ENCODE measurements around the gene NFIA. TPM values are rescaled to one million over a fixed set of nuclear protein-coding genes. Genes with fewer than 3 reads are reported as not detected.

Gene NFIA
- total and polyA plus RNA-seq, 9 of the 15 experiments (the other 6 are each of a cell fraction or from before 2014, with no cell fraction given), result 5.3 to 24.9 (median 9.8) TPM

- TF ChIP-seq ELF4 (CRISPR knock-in tag; IDR thresholded peaks at IDR 0.05) (0 out of 2 replicates have a peak, but pooled peaks have one; percentile 40), ZNF589 (CRISPR knock-in tag; IDR thresholded peaks at IDR 0.05; ENCODE audit: low read depth) (peak; percentile 62; the same call in 1 of the 2 replicates), ZSCAN32 (CRISPR knock-in tag; IDR thresholded peaks at IDR 0.05) (no peak), ATF4 (CRISPR knock-in tag; IDR thresholded peaks at IDR 0.05) (peak; percentile 66; the same call in 1 of the 2 replicates), GTF2A2 (tag; IDR thresholded peaks at IDR 0.05) (peak; percentile 28; the same call in 1 of the 2 replicates), GABPA (tag; conservative IDR thresholded peaks at IDR 0.05; ENCODE audit: low read depth) (0 out of 2 replicates have a peak, but pooled peaks have one; percentile 15), CXXC5 (CRISPR knock-in tag; IDR thresholded peaks at IDR 0.05) (peak; percentile 38), SOX6 (IDR thresholded peaks at IDR 0.05) (0 out of 2 replicates have a peak, but pooled peaks have one; percentile 14), NR2C1 (IDR thresholded peaks at IDR 0.05) (no peak), NR2C1 (tag; IDR thresholded peaks at IDR 0.05) (peak; percentile 56), ZFP1 (CRISPR knock-in tag; IDR thresholded peaks at IDR 0.05) (no peak), DMBX1 (CRISPR knock-in tag; IDR thresholded peaks at IDR 0.05; ENCODE audit: borderline replicate concordance) (peak; percentile 46; the same call in 1 of the 2 replicates), ZNF584 (CRISPR knock-in tag; IDR thresholded peaks at IDR 0.05; ENCODE audit: low read depth) (peak; percentile 76; the same call in 1 of the 2 replicates), CBFB (CRISPR knock-in tag; IDR thresholded peaks at IDR 0.05) (no peak), NR2C2 (CRISPR knock-in tag; IDR thresholded peaks at IDR 0.05) (no peak), NR2C2 (tag; IDR thresholded peaks at IDR 0.05) (peak; percentile 46; the same call in 1 of the 2 replicates), SREBF1 (IDR thresholded peaks at IDR 0.05; ENCODE audit: borderline replicate concordance, low read depth, low read length) (no peak), SMAD4 (CRISPR knock-in tag; conservative IDR thresholded peaks at IDR 0.05) (peak; percentile 27)
These were observed 359.4 kb downstream of the NFIA start (continued) for GRCh38 chr1:61441723-61442262.
